Measurements from ENCODE around the gene CHRNA9. TPM values are rescaled to one million over a fixed set of nuclear protein-coding genes. Genes with fewer than 3 reads are reported as not detected.

Gene CHRNA9
- total and polyA plus RNA-seq, 2 donors (not counting 1 experiment from before 2014, with no cell fraction given): 0.07 TPM; not detected in 1

DNA sequence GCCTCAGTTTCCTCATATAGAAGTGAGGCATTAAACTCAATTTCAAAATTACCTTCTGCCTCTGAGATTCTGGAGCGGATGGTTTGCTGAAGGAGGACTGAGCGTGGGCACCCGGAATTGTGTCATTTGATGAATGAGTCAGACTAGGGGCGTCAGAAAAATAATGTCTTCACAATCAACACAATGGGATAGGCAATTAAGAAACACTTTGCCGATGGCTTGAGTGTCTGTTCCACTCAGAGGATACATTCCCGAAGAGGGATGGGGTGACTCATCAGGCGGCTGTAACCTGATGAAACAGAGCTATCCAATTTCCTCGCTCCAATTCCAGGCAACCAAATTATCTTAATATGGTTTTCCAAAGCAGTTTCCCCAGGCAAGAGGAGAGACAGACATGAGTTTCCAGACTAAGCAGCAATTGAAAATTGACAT is 1.2 kb upstream of the CHRNA9 start:
- H3K27me3 Mint-ChIP-seq: peaks cover 17% of the 10 kb centered on the region
- Histone ChIP-seq H3K9ac (ENCODE audit: low read length) (no peak overlapping the region), H3K4me2 (replicated peaks; ENCODE audit: low read depth, low read length, poor library complexity, severe bottlenecking) (no peak overlapping the region), H3K9me3 (ENCODE audit: control extremely low read depth in 1 of 3, control insufficient read depth in 2 of 3, insufficient read depth in 1 of 3, low read length in 2 of 3) (no peaks in the 10 kb centered on the region), H3K27ac (ENCODE audit: low read length in 2 of 2) (no peak overlapping the region), H4K20me1 (ENCODE audit: control insufficient read depth, insufficient read depth, low read length, poor library complexity, severe bottlenecking) (no peaks in the 10 kb centered on the region), H3K36me3 (replicated peaks in 1 of 2; ENCODE audit: control extremely low read depth in 1 of 2, control insufficient read depth in 1 of 2, extremely low read depth in 1 of 2, insufficient read depth in 2 of 2, low read length in 1 of 2) (no peaks in the 10 kb centered on the region), H3K27me3 (replicated peaks in 1 of 4; ENCODE audit: control extremely low read depth in 1 of 4, control insufficient read depth in 3 of 4, insufficient read depth in 4 of 4, low read length in 3 of 4) (peaks cover 0 to 4% (median 0%) of the 10 kb centered on the region in 4 experiments), H3K79me2 (ENCODE audit: control insufficient read depth, insufficient read depth, low read length) (no peaks in the 10 kb centered on the region), H2AFZ (ENCODE audit: insufficient read depth, low read depth, low read length, poor library complexity, severe bottlenecking) (no peak overlapping the region), H3K4me3 (ENCODE audit: control extremely low read depth in 1 of 5, extremely low read depth in 1 of 5, insufficient read depth in 1 of 5, low read depth in 2 of 5, low read length in 4 of 5) (no peak overlapping the region), H3K4me1 (ENCODE audit: control insufficient read depth in 2 of 2, insufficient read depth in 2 of 2, low read length in 2 of 2) (no peaks in the 10 kb centered on the region)
- ChIA-PET CTCF (interaction anchor here (1.0 to 2.1 kb wide), 2 partner anchors 8 to 17 kb away, joined by 4 to 13 read pairs; no protein-coding TSS in a partner anchor), POLR2A (no interaction called here)
- ATAC-seq (ENCODE audit: low read depth): no peak
- no peak overlapping the region for H3K4me3 Mint-ChIP-seq
- no peak for TF ChIP-seq EZH2 (IDR thresholded peaks at IDR 0.05; ENCODE audit: borderline replicate concordance, insufficient read depth, low read depth, low read length, poor library complexity, severe bottlenecking)
- TF ChIP-seq, protein P1, sequence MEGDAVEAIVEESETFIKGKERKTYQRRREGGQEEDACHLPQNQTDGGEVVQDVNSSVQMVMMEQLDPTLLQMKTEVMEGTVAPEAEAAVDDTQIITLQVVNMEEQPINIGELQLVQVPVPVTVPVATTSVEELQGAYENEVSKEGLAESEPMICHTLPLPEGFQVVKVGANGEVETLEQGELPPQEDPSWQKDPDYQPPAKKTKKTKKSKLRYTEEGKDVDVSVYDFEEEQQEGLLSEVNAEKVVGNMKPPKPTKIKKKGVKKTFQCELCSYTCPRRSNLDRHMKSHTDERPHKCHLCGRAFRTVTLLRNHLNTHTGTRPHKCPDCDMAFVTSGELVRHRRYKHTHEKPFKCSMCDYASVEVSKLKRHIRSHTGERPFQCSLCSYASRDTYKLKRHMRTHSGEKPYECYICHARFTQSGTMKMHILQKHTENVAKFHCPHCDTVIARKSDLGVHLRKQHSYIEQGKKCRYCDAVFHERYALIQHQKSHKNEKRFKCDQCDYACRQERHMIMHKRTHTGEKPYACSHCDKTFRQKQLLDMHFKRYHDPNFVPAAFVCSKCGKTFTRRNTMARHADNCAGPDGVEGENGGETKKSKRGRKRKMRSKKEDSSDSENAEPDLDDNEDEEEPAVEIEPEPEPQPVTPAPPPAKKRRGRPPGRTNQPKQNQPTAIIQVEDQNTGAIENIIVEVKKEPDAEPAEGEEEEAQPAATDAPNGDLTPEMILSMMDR (IDR thresholded peaks at IDR 0.05): no peak
- no peaks in the 10 kb centered on the region for H3K4me1 Mint-ChIP-seq
- no peaks in the 10 kb centered on the region for H3K9me3 Mint-ChIP-seq (ENCODE audit: insufficient read depth)
- 96% methylated on average over 3 of the region's 8 CpGs for WGBS (ENCODE audit: insufficient coverage)
- intact Hi-C loops (cut with micrococcal nuclease): no loop called here
- H3K27ac Mint-ChIP-seq: no peak overlapping the region
- DNase-seq: no peak

DNA sequence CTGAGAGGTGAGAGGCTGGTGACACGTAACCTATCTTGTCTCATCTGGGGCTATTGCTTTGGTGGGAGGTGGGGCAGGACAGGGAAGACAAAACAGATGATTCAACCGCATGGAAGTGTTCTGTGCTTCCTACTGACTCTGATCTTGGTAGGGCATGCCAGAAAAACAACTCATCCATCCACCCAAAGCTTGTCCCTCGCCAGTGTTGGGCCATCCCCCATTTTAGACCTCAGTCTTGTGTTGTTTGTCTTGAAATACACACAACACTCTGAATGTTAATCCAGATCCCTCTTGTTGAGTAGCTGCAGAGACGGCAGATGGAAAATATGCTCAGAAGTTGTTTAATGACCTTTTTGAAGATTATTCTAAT is 377 bp downstream of the CHRNA9 start:
- no peak overlapping the region for H3K4me2 ChIP-seq (replicated peaks; ENCODE audit: low read depth, low read length, poor library complexity, severe bottlenecking)
- Mint-ChIP-seq H3K4me3 (no peak overlapping the region), H3K27ac (no peak overlapping the region), H3K27me3 (peaks cover 12% of the 10 kb centered on the region), H3K4me1 (no peaks in the 10 kb centered on the region), H3K9me3 (ENCODE audit: insufficient read depth) (no peaks in the 10 kb centered on the region)
- intact Hi-C loops (cut with micrococcal nuclease): no loop called here
- no peaks in the 10 kb centered on the region for H3K4me1 ChIP-seq (ENCODE audit: control insufficient read depth in 2 of 2, insufficient read depth in 2 of 2, low read length in 2 of 2)
- TF ChIP-seq, protein P1 (IDR thresholded peaks at IDR 0.05): no peak
- 76% methylated on average over 3 of the region's 4 CpGs for WGBS (ENCODE audit: insufficient coverage)
- no peak overlapping the region for H3K9ac ChIP-seq (ENCODE audit: low read length)
- no peaks in the 10 kb centered on the region for H3K79me2 ChIP-seq (ENCODE audit: control insufficient read depth, insufficient read depth, low read length)
- no peak for DNase-seq
- no peaks in the 10 kb centered on the region for H3K9me3 ChIP-seq (ENCODE audit: control extremely low read depth in 1 of 3, control insufficient read depth in 2 of 3, insufficient read depth in 1 of 3, low read length in 2 of 3)
- H2AFZ ChIP-seq (ENCODE audit: insufficient read depth, low read depth, low read length, poor library complexity, severe bottlenecking): no peak overlapping the region
- H3K4me3 ChIP-seq (ENCODE audit: control extremely low read depth in 1 of 5, extremely low read depth in 1 of 5, insufficient read depth in 1 of 5, low read depth in 2 of 5, low read length in 4 of 5): no peak overlapping the region
- H4K20me1 ChIP-seq (ENCODE audit: control insufficient read depth, insufficient read depth, low read length, poor library complexity, severe bottlenecking): no peaks in the 10 kb centered on the region
- ChIA-PET CTCF (interaction anchor here (2.1 kb wide), 1 partner anchor 10 kb away, joined by 13 read pairs; no protein-coding TSS in a partner anchor), POLR2A (no interaction called here)
- H3K27ac ChIP-seq (ENCODE audit: low read length in 2 of 2): no peak overlapping the region
- no peaks in the 10 kb centered on the region for H3K36me3 ChIP-seq (replicated peaks in 1 of 2; ENCODE audit: control extremely low read depth in 1 of 2, control insufficient read depth in 1 of 2, extremely low read depth in 1 of 2, insufficient read depth in 2 of 2, low read length in 1 of 2)
- peaks cover 0 to 4% (median 0%) of the 10 kb centered on the region in 4 experiments for H3K27me3 ChIP-seq (replicated peaks in 1 of 4; ENCODE audit: control extremely low read depth in 1 of 4, control insufficient read depth in 3 of 4, insufficient read depth in 4 of 4, low read length in 3 of 4)
- ATAC-seq (ENCODE audit: low read depth): no peak
